GM12864 (cell line): ENCODE results near the gene CPSF4L.

Experiments used
- DNase-seq: peaks from one replicate; pipeline ENCODE4 v3.0.0-alpha.2; 2011; ENCODE audit warnings: low read depth
- H3K4me3 ChIP-seq: 2 replicates; pipeline ENCODE4 v1.5.1; 2011; ENCODE audit warnings: mild to moderate bottlenecking, low read depth, low read length, control low read depth
- CTCF ChIP-seq: IDR thresholded peaks from 2 replicates; pipeline ENCODE4 v1.5.1; 2011; ENCODE audit warnings: low read depth, mild to moderate bottlenecking, moderate library complexity, low read length, control low read depth, inconsistent platforms; ENCODE audit errors: missing control alignments

CPSF4L gene

DNA sequence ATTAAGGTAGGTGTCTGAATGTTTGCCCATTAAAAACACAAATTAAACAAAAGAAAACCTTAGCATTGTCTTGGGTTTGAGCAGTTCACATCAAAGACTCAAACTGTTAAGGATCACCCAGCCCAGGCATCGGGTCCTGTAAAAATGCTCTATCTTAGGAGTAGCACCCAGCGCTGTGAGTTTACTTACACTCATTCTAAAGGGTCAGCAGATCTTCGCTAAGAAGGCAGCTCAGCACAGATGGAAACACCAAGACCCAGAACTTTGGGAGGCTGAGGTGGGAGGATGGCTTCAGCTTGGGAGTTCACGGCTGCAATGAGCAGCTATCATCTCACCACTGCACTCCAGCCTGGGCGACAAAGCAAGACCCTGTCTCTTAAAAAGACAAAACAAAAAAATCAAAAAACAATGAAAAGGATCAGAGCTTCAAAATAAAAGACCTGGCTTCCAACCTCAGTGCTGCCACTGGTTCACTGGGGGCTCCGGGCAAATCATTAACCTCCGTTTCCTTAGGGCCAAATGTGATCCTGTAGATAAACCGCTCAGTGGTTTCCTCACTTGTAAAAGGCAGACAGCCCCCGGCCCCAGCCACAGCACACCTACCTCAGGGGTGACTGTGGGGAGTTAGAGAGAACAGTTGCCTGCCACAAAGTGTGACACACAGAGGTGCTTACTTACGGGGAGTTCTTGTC is 57.7 kb downstream of the CPSF4L start:
- TF ChIP-seq CTCF: no peak
- H3K4me3 ChIP-seq: no peak overlapping the region
- DNase-seq: no peak

GRCh38 chr17:73203135-73203787 is 58.4 kb downstream of the CPSF4L start:
- DNase-seq: no peak
- H3K4me3 ChIP-seq: no peak overlapping the region
- no peak for TF ChIP-seq CTCF

GRCh38 chr17:73201215-73202069 is 60.2 kb downstream of the CPSF4L start:
- H3K4me3 ChIP-seq: no peak overlapping the region
- no peak for DNase-seq
- no peak for TF ChIP-seq CTCF

- DNase-seq: no peak
- TF ChIP-seq CTCF: no peak
- H3K4me3 ChIP-seq: no peak overlapping the region
Measured at GRCh38 chr17:73200476-73200875, 61.2 kb downstream of the CPSF4L start.

DNA sequence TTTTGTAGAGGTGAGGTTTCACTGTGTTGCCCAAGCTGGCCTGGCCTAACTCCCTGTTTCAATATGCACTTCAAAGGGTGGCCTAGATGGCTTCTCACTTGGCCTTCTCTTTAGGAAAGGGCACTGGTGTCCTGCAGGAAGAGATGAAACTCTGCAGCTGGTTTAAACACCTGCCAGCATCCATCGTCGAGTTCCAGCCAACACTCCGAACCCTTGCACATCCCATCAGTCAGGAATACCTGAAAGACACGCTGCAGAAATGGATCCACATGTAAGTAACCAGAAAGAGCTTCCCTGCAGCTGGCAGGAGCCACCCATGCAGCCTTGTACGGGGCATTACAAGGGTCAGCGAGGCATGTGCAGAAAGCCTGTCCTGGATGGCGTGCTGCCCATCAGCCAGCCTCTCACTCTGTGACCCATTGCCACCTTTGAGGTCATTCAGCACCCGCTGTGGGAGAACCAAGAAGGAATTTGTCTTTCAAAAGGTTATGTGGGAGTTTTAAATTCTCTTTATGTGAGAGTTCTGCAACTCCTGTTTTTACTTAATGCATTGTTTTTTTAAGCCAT is 61.8 kb downstream of the CPSF4L start:
- TF ChIP-seq CTCF: no peak
- no peak for DNase-seq
- no peak overlapping the region for H3K4me3 ChIP-seq

GRCh38 chr17:73198930-73199260 is 62.8 kb downstream of the CPSF4L start:
- TF ChIP-seq CTCF: no peak
- H3K4me3 ChIP-seq: no peak overlapping the region
- DNase-seq: no peak
